ENCODE data around the gene NCOA5.

Gene NCOA5

DNA sequence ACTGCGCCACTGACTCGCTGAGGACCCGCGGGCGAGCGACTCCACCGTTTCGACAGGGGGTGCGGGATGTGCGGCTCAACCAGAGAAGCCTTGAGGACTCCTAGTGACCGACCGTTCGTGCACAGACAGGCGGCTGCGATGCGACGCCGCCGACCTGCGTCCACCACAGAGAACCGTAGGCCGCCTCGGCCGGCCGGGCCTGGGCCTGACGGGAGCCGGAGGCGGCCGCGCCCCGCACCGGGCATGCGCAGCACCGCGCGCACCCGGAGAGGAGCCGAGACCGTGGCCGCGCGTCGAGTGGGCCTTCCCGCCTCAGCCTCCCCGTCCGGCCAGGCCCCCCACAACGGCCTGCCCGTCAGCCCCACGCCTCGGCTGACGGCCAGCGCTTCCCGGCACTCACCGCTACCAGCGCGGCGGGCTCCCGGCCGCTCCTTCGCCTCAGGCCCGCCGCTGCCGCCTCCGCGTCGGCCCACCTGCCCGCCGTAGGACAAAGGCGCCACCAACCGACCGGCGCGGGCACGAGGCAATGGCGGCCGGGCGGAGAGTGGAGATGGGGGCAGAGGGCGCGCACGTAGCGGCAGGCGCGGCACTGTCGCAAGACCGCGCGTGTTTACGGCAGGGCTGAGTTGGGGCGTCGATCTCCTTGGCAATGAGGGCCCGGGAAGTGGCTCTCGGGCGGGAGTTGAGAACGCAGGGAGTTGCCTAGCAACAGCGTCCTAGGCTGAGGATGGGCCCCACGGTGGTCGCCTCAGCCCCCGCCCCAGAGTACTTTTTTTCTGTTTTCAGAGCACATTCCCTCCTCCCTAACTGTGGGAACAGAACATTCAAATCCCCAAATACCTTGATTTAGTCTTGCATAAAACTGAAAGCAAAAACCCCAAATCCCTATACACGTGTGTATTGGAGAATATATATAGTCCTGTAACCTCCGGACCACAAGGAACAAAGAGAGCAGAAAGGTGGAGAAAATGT is at the start of gene NCOA5:
Gene NCOA5 (minus strand): TSS at position 546 of the 972 bp plus-strand sequence. CDS start 10,538 bp downstream, outside the sequence.
- peak; percentile 88 to 93 for DNase-seq (ENCODE audit: low read depth in 2 of 2)

DNA sequence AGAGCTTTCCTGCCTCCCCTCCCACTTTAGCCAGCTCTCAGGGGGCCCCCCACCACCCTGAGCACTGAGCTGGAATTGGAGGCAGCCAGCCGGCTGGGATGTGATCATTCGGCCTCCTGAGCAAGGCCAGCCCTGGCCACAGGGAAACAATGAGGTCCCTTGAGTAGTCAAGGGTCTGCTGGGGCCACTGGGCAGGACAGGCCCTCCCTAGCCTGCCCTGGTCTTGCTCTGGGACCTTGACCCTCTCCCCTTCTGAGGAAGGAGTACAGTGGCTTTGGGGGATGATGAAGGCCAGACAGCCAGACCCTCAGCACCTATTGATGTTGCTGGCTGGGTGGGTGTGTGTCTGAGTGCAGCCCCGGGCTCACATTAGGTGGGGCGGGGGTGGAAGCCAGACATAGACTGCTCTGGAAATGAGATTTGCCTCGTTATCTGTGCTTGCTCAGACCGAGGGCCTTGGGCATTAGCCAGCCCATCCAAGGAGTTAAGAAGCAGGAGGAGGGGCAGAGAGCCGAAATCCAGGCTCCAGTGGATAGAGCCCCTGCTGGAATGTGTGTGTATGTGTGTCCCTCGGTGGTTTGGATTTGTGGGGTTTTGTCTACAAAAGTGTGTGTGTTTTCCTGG is 49.6 kb upstream of the NCOA5 start:
- no peak for DNase-seq (ENCODE audit: low read depth in 2 of 2)

DNA sequence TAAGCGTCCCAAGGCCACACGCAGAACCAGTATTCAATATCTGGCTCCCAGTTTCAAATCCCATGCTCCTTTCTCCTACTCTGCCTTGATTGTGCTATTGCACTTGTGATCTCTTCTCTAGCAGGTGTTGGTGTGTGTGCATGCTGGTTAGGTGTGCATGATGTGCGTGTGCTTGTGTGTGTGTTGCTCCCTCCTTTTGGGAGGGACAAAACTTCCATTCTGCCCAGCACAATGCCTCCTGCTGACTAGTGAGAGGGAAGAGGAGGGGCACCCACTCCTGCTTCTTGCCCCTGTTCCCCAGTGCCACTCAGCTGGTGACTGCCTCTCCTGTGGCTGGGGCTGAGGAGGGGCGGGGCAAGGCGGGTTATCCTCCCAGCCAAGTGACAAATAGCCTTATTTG is 48.1 kb upstream of the NCOA5 start:
- no peak for DNase-seq (ENCODE audit: low read depth in 2 of 2)

DNA sequence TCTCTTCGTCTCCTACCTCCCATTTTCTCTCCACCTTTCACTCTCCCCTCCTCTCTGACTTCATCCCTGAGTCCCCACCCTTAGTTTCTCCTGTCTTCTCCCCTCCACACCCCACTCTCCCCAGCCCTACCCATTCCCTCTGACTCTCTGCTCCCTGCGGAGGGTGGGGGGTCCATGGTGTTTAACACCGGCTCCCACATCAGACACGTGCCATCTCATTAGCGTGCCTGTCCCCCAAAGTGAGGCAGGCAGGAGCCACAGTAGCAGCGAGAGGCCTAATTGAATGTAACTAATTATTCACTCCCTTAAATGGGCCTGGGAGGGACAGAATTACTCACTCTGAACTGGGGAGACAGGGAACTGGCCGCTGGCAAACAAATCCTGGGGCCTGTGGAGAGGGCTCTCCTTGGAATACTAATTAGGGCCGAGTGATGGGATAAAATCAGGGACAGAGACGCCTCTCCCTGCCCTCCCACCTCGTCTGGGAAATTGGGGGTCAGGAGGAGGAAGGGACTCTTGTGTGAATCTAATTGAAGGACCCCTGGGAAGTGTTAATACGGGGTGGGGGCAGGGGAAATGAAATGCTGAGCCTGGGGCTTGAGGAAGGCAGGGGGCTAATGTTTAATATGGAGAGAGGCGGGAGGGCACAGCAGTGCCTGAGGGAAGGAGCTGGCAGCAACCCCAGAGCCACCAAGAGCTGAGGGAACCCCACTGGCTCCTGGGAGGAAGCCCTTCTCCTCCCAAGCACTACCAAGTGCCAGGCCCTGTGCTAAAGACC is 46.3 kb upstream of the NCOA5 start:
- DNase-seq (ENCODE audit: low read depth in 2 of 2): no peak

DNA sequence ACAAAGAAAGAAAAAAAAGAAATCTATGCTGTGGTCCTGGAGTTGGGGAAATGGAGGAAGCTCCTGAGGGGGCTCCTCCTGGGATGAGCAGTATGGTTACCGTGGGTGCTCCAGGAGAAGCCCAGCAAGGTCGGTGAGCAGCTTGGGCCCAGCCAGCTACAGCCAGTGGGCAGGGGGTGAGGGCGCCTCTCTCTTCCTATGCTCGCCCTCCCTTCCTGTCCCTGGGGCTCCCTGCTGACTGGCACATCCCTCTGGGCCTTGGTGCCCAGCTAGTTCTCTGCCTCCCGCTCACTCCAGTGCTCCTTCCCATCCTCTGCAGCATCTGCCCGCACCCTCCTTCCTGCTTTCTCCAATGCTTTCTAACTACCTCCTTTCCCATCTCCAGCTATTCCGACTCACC is 45.0 kb upstream of the NCOA5 start:
- no peak for DNase-seq (ENCODE audit: low read depth in 2 of 2)

DNA sequence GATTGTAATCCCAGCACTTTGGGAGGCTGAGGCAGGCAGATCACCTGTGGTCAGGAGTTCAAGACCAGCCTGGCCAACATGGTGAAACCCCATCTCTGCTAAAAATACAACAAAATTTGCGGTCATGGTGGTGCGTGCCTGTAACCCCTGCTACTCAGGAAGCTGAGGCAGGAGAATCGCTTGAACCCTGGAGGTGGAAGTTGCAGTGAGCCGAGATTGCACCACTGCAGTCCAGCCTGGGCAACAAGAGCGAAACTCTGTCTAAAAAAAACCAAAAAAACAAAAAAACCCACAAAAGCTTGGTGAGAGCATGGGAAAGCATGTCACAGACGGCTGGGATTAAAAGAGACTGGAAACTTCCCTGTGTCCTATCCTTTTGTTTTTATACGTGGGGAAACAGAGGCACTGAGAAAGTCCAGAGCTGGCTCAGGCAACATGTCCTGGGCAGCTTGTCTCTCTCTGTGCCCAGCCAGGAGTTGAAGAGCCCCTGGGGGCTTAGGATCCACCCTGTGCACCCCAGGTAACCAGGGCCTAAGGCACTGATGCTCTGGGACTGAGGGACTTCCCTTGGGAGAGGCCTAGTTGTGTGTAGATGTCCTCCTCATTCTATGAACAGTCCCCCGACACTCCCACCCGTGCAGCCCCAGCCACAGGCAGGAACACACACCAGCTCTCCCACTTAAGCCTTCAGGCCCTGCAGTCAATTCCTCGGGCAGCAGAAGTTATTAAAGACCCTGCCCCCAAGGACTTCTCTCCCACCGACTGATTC is 44.3 kb upstream of the NCOA5 start:
- no peak for DNase-seq (ENCODE audit: low read depth in 2 of 2)

DNA sequence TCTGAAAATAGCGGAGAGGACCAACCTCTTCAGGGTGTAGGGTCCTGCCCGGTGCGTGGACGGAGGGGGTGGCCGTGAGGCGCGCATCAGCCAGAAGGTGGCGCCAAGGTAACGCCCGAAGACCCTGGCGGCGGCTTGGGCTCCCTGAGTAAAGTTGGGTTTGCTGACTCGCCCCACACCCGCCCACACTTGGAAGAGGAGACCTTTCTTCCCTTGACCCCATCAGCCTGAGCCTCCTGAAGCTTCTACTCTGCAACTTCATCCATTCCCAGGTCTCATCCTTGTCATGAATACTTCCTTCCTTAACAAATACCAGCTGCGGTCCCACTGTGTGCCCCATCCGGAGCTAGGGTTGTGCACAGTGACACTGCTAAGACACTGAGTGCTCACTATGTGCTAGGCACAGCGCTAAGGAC is 43.0 kb upstream of the NCOA5 start:
- peak; percentile 49 to 60 for DNase-seq (ENCODE audit: low read depth in 2 of 2)

DNA sequence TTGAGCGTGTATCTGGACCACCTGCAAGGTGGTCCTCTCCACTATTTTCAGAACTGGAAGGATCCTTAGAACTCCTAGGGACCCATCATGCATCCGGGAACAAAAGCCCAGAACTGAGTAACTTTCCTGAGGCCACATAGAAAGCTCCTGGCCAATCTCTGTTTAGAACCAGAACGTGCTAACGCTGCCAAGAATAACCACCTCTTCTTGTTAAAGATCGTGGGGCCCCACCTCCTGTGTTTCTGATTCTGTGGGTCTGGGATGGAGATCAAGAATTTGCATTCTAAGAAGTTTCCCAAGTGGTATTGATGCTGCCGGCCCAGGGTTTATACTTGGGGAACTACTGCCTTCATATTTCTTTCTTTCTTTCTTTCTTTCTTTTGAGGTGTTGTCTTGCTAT is 41.6 kb upstream of the NCOA5 start:
- no peak for DNase-seq (ENCODE audit: low read depth in 2 of 2)

DNA sequence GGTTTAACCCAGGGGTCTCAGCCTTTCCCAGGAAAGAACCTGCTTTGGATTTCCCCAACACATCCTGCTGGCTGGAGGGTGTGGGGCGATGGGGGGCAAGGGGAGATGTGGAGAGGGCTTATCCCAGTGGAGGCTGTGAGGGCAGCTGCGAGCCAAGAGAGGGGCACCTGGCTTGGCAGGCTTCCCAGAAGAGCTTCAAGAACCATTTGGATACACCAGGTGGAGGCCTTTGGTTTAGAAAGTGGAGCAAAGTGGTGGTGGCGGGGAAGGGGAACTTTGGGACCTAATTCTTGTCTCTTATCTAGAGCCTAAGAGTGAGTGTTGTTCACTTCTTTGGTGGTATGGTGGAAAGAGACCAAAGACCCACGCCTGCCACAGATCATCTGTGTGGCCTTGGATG is 40.8 kb upstream of the NCOA5 start:
- DNase-seq (ENCODE audit: low read depth in 2 of 2): no peak

DNA sequence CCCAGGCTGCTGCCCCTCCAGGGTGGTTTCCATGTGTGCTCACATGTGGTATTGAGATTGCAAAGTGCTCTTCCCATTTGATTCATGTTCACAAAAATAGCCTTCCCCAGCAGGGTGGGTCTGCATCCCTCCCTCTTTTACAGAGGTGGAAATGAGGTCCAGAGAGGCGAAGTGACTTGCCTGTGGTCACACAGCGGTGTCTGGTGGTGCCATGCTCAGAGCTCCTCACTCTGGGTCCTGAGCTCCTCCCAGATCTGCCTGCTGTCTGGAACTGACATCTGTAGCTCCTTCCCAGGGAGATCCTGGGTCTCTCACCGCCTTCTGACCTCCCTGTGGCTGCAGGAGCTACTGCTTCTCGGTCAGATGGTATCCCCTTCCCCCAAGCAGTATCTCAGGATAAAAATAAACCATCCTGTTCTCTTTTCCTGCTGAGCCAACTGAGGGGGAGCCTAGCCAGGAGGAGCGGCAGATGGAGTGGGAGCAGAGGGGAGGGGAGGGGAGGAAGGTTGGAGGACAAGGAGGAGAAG is 40.3 kb upstream of the NCOA5 start:
- no peak for DNase-seq (ENCODE audit: low read depth in 2 of 2)

DNA sequence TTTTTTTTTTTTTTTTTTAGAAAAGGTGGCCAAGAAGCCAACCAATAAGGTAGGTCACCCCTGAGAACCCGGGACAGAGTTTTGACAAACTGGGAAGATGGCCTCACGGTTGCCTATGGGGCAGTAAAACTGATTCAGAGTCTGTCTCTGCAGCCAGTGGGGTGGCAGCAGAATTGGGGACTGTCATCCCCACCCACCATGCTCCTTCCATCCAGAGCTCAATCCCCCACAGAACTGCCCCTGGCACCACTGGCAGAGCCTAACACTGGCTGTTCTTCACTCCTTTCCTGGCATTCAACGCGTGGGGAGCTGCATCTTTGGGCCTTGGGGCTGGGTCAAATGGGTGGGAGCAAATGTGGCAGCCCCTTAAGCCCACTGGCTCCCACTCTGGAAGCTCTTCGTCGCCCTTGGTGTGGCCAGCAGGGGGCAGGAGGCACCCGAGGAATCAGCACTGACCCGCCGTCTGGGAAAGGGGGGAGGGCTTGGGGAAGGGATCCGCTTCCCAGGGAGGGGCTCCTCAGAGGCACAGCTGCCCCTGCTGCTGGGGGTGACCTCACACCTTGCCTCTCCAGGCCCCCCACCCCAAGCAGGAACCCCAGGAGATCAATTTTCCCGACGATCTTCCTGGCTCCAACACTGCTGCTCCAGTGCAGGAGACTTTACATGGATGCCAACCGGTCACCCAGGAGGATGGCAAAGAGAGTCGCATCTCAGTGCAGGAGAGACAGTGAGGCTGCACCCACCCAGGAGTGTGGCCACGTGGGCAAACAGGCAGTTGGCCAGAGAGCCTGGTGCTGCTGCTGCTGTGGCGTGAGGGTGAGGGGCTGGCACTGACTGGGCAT is 38.8 kb upstream of the NCOA5 start:
- no peak for DNase-seq (ENCODE audit: low read depth in 2 of 2)

DNA sequence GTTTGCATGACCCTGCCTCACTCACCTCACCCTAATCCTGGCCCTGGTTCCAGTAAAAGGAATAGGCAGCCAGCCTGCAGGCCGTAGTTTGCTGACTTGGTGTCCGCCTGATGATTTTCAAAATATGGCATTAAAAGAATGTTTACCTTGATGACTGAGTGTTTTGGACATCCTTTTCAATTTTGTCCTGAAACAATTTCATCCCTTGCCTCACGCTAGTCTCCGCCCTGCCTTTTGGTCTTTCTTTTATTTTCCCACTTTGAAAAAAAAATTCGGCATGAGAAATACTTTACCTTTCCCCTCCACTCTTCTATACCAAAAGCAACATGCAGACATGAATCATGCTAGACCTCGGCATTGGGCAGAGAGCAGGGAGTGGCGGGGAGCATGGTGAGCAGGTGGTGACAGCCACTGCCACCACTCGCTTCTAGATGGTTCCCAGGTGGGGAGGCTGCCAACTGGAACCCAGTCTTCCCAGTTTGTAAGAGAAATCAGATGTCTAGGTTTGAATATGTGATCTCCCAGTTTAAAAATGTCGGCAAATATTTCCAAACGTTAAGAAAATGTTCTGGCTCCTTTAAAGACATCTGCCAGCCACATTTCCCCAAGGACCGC is 37.7 kb upstream of the NCOA5 start:
- DNase-seq (ENCODE audit: low read depth in 2 of 2): no peak

DNA sequence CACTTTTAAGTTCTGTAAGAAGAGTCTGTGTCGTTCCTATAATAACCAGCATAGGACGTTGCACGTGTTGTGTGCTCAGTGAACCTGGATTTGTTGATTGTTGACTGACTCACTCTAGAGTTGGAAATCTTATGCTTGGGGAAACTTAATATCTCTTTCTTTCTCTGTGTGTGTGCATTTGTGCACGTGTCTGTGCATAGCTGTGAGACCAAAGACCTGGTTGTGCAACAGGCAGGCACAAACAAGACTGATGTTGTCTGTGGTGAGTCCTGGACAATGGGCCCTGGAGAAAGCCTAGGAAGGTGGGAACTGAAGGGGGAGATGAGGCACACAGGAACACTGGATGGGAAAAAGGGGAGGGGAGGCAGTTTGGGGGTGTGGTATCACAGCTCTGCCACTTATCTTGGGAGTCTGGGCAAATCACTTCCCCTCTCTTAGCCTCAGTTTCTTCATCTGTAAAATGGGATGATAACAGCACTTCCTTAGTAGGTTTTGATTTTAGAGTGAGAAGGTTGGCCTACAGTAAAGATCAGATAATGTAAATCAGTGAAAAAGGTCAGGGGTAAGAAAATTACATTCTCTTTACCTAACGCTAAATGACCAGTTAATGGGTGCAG is 36.8 kb upstream of the NCOA5 start:
- DNase-seq (ENCODE audit: low read depth in 2 of 2): no peak

DNA sequence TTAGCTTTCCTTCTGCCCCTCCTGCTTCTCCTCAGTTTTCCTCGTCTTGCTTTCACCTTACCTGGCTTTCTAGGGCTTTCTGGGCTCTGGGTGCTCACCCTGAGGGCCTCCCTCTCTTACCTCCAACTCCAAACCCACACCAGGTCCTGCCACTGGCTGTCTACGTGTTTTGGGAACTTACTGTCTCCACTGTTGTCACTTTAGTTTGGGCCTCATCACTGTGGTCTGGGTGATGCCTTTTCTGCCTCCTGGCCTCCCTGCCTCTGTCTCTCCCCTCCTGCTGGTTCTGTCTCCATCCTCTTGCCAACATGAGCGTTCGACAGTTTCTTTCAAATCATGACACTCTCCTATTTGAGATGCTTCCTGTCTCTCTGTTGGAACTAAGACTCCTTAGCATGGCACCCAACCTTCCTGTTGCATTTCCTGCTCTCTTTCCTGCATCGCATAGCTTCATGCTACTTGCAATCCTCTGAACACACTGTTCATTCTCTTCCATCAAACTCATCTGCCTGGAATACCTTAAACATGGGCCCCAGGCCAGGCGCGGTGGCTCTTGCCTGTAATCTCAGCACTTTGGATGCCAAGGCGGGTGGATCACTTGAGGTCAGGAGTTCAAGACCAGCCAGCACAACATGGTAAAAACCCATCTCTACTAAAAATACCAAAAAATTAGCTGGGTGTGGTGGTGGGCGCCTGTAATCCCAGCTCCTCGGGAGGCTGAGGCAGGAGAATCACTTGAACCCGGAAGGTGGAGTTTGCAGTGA is 33.9 kb upstream of the NCOA5 start:
- DNase-seq (ENCODE audit: low read depth in 2 of 2): no peak

DNA sequence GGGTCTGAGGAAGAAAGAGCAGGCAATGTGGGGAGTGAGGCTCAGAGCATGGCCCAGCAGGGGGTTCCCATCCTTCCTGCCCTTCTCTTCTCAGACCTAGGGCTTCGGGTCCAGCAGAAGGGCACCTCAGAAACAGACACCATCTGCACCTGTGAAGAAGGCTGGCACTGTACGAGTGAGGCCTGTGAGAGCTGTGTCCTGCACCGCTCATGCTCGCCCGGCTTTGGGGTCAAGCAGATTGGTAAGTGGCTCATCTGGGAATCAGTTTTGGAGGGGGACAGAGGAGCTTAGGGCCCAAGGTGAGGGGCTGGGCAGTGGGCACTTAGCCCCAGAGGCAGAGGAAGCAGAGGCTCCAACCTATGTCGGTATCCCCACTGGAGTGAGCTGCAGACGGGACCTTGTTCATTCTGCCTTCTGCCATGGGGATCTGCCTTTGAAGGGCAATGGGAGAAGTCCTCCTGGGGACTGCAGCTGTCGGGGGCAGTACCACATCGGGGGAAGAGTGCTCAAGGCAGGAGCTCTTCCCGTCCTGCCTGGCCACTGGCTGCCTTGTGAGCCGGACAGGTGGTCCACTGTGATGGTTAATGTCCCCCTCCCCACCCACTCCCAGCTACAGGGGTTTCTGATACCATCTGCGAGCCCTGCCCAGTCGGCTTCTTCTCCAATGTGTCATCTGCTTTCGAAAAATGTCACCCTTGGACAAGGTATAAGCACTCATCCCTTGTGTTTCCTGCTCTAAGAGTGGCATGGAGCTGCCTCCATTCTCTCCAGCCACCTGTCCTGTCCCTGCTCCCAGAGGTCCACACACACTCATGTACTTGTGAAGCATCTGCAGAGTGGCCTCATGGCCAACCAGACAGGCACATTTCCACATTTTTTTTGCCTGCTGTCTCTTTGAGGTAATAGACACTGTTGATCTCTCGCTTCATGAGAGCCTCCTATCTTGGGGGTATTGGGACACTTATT is 33.0 kb upstream of the NCOA5 start:
- DNase-seq (ENCODE audit: low read depth in 2 of 2): no peak

DNA sequence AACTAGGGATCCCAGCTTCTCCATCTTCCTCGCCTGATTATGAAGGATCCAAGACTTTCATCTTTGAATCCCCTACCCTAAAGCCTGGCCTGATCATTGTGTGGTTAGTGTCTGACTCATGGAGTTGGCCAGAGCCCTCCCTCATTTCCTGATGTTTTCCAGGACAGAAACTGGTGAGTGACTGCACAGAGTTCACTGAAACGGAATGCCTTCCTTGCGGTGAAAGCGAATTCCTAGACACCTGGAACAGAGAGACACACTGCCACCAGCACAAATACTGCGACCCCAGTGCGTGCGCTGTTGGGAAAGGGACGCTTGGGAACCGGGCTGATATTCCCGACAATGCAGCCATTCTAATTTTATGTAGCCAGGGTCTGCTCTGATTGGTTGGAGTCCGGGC is 32.3 kb upstream of the NCOA5 start:
- DNase-seq (ENCODE audit: low read depth in 2 of 2): no peak

DNA sequence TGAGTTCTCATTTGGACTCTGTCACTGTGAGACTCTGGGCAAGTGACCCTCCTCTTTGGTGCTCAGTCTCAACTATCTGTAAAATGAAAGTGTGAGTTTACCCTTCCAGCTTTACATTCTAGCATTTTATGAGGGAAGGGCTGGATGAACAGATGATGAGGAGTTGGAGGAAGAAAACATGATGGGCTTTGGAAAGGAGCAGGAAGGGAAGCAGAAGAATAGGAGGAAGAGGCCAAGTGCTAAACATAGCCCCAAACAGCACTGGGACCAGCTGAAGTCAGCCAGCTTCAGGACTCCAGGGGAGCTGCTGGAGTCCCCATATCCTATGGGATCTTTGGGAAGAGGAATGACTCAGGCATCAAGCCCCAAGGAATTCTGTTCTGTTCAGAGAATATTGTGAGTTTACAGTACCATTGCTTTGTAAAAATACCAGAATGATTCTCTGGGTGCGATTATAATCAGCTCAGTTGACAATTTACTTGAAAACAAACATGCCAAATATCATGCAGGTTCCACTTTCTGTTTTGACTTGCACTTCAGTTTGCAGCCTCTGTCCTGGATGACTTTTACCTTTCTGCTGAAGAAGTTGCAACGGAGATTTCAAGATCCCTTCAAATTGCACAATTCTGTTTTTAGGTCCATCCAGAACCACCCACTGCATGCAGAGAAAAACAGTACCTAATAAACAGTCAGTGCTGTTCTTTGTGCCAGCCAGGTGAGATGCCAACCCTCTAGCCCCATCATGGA is 31.6 kb upstream of the NCOA5 start:
- DNase-seq (ENCODE audit: low read depth in 2 of 2): no peak

Measured in stimulated activated CD4-positive, alpha-beta T cell treated with anti-CD3 and anti-CD28 coated beads, Interleukin-4, amount 100 ng/mL, for 48 hours (primary cell).